WTC11 (cell line): ENCODE measurements around the gene SIX6.
"Not testable (repeated sequence)": the region's sequence is repeated elsewhere in the genome, so short reads cannot be mapped to it uniquely, and the experiment has no call there.

Experiments
- CTCF ChIP-seq: fragments of 200-600 bp; IDR thresholded peaks from 2 replicates; pipeline ENCODE4 v1.8.0; 2022; ENCODE audit warnings: antibody characterized with exemption
- FOXK1 ChIP-seq: sonication (generic); formaldehyde crosslinking; IDR thresholded peaks from 2 replicates; pipeline ENCODE4 v1.8.0; 2022; ENCODE audit warnings: mild to moderate bottlenecking, moderate library complexity, missing genetic modification reagents
- HMGXB4 ChIP-seq: sonication (generic); formaldehyde crosslinking; IDR thresholded peaks from 2 replicates; pipeline ENCODE4 v1.8.1; 2023; ENCODE audit warnings: mild to moderate bottlenecking, moderate library complexity, missing genetic modification reagents
- MLX ChIP-seq: sonication (generic); formaldehyde crosslinking; IDR thresholded peaks from 2 replicates; pipeline ENCODE4 v1.8.1; 2023; ENCODE audit warnings: mild to moderate bottlenecking, missing genetic modification reagents, moderate library complexity
- TF ChIP-seq, protein P1 (sequence below): sonication (generic); formaldehyde crosslinking; IDR thresholded peaks from 2 replicates; pipeline ENCODE4 v1.8.1; 2022; ENCODE audit warnings: low read depth, missing genetic modification reagents, borderline replicate concordance
- TF ChIP-seq, protein P2 (sequence below): sonication (generic); formaldehyde crosslinking; IDR thresholded peaks from 2 replicates; pipeline ENCODE4 v1.8.0; 2022; ENCODE audit warnings: mild to moderate bottlenecking, missing genetic modification reagents

- TF ChIP-seq, protein P1, sequence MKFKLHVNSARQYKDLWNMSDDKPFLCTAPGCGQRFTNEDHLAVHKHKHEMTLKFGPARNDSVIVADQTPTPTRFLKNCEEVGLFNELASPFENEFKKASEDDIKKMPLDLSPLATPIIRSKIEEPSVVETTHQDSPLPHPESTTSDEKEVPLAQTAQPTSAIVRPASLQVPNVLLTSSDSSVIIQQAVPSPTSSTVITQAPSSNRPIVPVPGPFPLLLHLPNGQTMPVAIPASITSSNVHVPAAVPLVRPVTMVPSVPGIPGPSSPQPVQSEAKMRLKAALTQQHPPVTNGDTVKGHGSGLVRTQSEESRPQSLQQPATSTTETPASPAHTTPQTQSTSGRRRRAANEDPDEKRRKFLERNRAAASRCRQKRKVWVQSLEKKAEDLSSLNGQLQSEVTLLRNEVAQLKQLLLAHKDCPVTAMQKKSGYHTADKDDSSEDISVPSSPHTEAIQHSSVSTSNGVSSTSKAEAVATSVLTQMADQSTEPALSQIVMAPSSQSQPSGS (CRISPR knock-in tag), result not testable (repeated sequence)
- not testable (repeated sequence) for TF ChIP-seq FOXK1 (CRISPR knock-in tag); MLX (CRISPR knock-in tag); CTCF; HMGXB4 (CRISPR knock-in tag)
- TF ChIP-seq, protein P2, sequence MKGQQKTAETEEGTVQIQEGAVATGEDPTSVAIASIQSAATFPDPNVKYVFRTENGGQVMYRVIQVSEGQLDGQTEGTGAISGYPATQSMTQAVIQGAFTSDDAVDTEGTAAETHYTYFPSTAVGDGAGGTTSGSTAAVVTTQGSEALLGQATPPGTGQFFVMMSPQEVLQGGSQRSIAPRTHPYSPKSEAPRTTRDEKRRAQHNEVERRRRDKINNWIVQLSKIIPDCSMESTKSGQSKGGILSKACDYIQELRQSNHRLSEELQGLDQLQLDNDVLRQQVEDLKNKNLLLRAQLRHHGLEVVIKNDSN, result not testable (repeated sequence)
Measured at GRCh38 chr14:60480248-60480647, 28.7 kb upstream of the SIX6 start.
